Nephron progenitor cell (in vitro differentiated cells): ENCODE data around the gene CFAP61.

Source experiments
- DNase-seq: peaks from one replicate; pipeline ENCODE4 v3.0.0; 2021
- H3K27ac Mint-ChIP-seq: 2 replicates; pipeline ENCODE4 v1.8.0; 2021; ENCODE audit warnings: mild to moderate bottlenecking, moderate library complexity, mixed read lengths
- H3K27me3 Mint-ChIP-seq: 2 replicates; pipeline ENCODE4 v1.8.0; 2021; ENCODE audit warnings: mild to moderate bottlenecking, low read depth, mixed read lengths; ENCODE audit not compliant: poor library complexity
- H3K36me3 Mint-ChIP-seq: 2 replicates; pipeline ENCODE4 v1.8.0; 2021; ENCODE audit warnings: low read depth, mixed read lengths
- H3K4me1 Mint-ChIP-seq: 2 replicates; pipeline ENCODE4 v1.8.0; 2021; ENCODE audit warnings: mixed read lengths
- H3K4me3 Mint-ChIP-seq: 2 replicates; pipeline ENCODE4 v1.8.0; 2021; ENCODE audit warnings: mild to moderate bottlenecking, moderate library complexity, mixed read lengths
- H3K9me3 Mint-ChIP-seq: 2 replicates; pipeline ENCODE4 v1.8.0; 2021; ENCODE audit warnings: mild to moderate bottlenecking, moderate library complexity, mixed read lengths
- TF ChIP-seq, protein P1 (sequence below): fragments of 200-600 bp; sonication (generic); IDR thresholded peaks from 2 replicates; pipeline ENCODE4 v1.5.0; 2021; ENCODE audit warnings: antibody characterized with exemption

The CFAP61 gene

DNA sequence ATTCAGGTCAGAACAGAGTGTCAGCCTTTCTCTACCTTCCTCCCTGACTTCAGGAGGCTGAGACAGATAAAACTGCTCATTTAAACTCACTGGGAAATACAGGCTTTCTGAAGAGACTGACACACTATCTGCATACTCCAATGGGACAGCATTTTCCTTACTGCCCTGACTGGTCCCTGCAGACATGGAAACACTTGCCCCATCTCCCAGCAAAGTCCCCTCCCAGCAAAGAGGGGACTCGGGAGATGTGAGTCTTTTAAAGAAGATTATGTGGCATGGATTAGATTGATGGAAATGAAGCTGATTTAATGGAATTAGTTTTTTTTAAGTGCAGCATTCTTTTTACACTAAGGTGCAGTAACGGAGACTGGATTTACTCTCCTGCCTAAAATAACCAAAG is 90.8 kb downstream of the CFAP61 start:
- H3K4me1 Mint-ChIP-seq = no peaks in the 10 kb centered on the region
- no peaks in the 10 kb centered on the region for H3K36me3 Mint-ChIP-seq
- H3K4me3 Mint-ChIP-seq = no peak overlapping the region
- H3K27ac Mint-ChIP-seq = no peak overlapping the region
- no peak for DNase-seq
- TF ChIP-seq, protein P1, sequence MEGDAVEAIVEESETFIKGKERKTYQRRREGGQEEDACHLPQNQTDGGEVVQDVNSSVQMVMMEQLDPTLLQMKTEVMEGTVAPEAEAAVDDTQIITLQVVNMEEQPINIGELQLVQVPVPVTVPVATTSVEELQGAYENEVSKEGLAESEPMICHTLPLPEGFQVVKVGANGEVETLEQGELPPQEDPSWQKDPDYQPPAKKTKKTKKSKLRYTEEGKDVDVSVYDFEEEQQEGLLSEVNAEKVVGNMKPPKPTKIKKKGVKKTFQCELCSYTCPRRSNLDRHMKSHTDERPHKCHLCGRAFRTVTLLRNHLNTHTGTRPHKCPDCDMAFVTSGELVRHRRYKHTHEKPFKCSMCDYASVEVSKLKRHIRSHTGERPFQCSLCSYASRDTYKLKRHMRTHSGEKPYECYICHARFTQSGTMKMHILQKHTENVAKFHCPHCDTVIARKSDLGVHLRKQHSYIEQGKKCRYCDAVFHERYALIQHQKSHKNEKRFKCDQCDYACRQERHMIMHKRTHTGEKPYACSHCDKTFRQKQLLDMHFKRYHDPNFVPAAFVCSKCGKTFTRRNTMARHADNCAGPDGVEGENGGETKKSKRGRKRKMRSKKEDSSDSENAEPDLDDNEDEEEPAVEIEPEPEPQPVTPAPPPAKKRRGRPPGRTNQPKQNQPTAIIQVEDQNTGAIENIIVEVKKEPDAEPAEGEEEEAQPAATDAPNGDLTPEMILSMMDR = no peak
- H3K27me3 Mint-ChIP-seq = peaks cover 7% of the 10 kb centered on the region
- no peaks in the 10 kb centered on the region for H3K9me3 Mint-ChIP-seq

GRCh38 chr20:20143646-20144045 is 91.3 kb downstream of the CFAP61 start:
- Mint-ChIP-seq H3K9me3 (no peaks in the 10 kb centered on the region), H3K27me3 (peaks cover 7% of the 10 kb centered on the region), H3K4me1 (no peaks in the 10 kb centered on the region), H3K36me3 (no peaks in the 10 kb centered on the region), H3K27ac (no peak overlapping the region), H3K4me3 (no peak overlapping the region)
- TF ChIP-seq, protein P1 = no peak
- DNase-seq = no peak

GRCh38 chr20:20148779-20149178 is 96.4 kb downstream of the CFAP61 start:
- TF ChIP-seq, protein P1 = no peak
- Mint-ChIP-seq H3K4me3 (no peak overlapping the region), H3K27ac (no peak overlapping the region), H3K27me3 (peaks cover 10% of the 10 kb centered on the region), H3K36me3 (peaks cover 4% of the 10 kb centered on the region), H3K9me3 (peaks cover 35% of the 10 kb centered on the region), H3K4me1 (no peaks in the 10 kb centered on the region)
- DNase-seq = no peak

GRCh38 chr20:20150241-20150640 is 97.9 kb downstream of the CFAP61 start:
- Mint-ChIP-seq H3K27me3 (peaks cover 7% of the 10 kb centered on the region), H3K4me1 (no peaks in the 10 kb centered on the region), H3K4me3 (no peak overlapping the region), H3K9me3 (peaks cover 35% of the 10 kb centered on the region), H3K36me3 (peaks cover 4% of the 10 kb centered on the region), H3K27ac (no peak overlapping the region)
- TF ChIP-seq, protein P1 = no peak
- DNase-seq = no peak

- TF ChIP-seq, protein P1 = no peak
- H3K27ac Mint-ChIP-seq = no peak overlapping the region
- no peak for DNase-seq
- H3K4me1 Mint-ChIP-seq = no peaks in the 10 kb centered on the region
- peaks cover 8% of the 10 kb centered on the region for H3K9me3 Mint-ChIP-seq
- peaks cover 13% of the 10 kb centered on the region for H3K27me3 Mint-ChIP-seq
- H3K4me3 Mint-ChIP-seq = no peak overlapping the region
- no peaks in the 10 kb centered on the region for H3K36me3 Mint-ChIP-seq
Measured at GRCh38 chr20:20160520-20160919, 108.2 kb downstream of the CFAP61 start.

GRCh38 chr20:20161611-20162010 is 109.3 kb downstream of the CFAP61 start:
- H3K4me3 Mint-ChIP-seq = no peak overlapping the region
- H3K9me3 Mint-ChIP-seq = peaks cover 8% of the 10 kb centered on the region
- DNase-seq = no peak
- H3K27me3 Mint-ChIP-seq = peaks cover 13% of the 10 kb centered on the region
- no peaks in the 10 kb centered on the region for H3K36me3 Mint-ChIP-seq
- H3K4me1 Mint-ChIP-seq = peaks cover 6% of the 10 kb centered on the region
- TF ChIP-seq, protein P1 = no peak
- H3K27ac Mint-ChIP-seq = no peak overlapping the region
